Prostate gland (tissue), 2 donors: ENCODE measurements around the gene VSIG2.

Experiments
- POLR2A ChIP-seq: fragments of 450-650 bp; IDR thresholded peaks from one replicate; pipeline ENCODE4 v1.6.1; 2016; ENCODE audit warnings: antibody characterized with exemption, mild to moderate bottlenecking
- TF ChIP-seq, protein P1 (sequence below), 4 experiments: fragments of 200-600 bp in 2 of 4; fragments of 450-650 bp in 2 of 4; sonication (generic) in 2 of 4; IDR thresholded peaks; 1 replicate in 3 of 4; 2 replicates in 1 of 4; pipeline ENCODE4 v1.5.1; 2016 to 2019; ENCODE audit warnings: antibody characterized with exemption in 4 of 4, mild to moderate bottlenecking in 2 of 4, moderate library complexity in 2 of 4

DNA sequence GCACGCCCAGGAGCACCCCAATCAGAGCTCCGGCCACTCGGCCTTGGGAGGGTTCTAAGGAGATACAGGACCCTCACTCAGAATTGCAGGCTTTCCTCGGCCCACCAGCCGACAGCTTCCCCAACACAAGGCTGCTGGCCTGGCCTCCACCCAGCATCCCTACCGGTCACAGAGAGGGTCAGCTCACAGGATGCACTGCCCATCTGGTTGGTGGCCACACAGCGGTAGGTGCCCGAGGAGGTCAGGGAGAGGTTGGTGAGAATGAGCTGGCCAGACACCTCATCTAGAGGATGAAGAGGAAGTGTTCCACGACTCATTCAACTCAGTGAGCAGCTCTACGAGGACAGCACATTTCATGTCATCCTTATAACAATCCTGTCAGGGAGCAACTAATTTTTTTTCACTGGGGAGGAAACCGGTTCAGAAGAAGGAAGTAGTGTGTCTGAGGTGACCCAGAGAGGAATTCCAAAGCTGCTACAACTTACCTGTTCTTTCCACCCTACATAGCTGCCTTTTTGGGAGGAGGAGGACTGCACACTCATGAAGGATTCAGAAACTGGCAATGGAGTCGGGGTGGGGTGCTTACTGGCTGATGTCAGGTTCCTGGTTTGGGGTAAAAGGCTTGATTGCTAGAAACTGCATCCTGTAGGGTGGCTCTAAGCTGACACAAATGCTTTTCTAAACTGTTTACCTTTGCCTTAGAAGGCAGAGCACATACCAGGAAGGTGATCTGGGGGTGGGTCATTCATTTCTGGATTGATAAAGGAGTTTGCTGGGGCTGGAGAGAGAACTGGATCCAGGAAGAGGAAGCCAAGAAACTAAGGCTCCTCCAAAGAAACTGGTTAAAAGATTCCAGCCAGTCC is 3.3 kb downstream of the VSIG2 start:
- TF ChIP-seq, protein P1, sequence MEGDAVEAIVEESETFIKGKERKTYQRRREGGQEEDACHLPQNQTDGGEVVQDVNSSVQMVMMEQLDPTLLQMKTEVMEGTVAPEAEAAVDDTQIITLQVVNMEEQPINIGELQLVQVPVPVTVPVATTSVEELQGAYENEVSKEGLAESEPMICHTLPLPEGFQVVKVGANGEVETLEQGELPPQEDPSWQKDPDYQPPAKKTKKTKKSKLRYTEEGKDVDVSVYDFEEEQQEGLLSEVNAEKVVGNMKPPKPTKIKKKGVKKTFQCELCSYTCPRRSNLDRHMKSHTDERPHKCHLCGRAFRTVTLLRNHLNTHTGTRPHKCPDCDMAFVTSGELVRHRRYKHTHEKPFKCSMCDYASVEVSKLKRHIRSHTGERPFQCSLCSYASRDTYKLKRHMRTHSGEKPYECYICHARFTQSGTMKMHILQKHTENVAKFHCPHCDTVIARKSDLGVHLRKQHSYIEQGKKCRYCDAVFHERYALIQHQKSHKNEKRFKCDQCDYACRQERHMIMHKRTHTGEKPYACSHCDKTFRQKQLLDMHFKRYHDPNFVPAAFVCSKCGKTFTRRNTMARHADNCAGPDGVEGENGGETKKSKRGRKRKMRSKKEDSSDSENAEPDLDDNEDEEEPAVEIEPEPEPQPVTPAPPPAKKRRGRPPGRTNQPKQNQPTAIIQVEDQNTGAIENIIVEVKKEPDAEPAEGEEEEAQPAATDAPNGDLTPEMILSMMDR (IDR thresholded peaks at IDR 0.05), result no peak
- no peak for TF ChIP-seq POLR2A
